ENCODE measurements around the gene AGBL1.

The AGBL1 gene

DNA sequence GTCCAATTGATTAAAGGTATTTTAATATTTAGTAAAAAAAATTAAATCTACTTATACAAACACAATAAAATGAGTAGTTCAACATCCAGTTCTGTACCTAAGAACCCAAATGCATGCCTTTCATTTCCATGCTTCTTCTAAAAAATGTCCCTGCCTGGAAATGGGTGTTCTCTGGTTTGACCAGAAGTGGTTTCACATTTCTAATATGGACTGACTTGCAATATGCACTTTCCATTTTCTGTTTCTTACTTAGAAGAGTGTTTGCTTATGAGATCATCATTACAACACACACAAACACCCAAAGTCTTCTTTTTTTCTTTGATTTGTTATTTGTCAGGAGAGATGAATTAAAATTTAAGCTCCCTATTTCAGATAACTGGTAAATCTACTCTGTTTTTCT, 879.6 kb downstream of the AGBL1 start:
- CTCF ChIA-PET, result interaction anchor here (0.6 to 0.7 kb wide), 2 partner anchors 45 to 631 kb away, joined by 3 to 4 read pairs; no protein-coding TSS in a partner anchor
- no peak overlapping the region for H3K4me3 ChIP-seq (ENCODE audit: low read depth, low read length)
- no peaks in the 10 kb centered on the region for H3K9me3 ChIP-seq (ENCODE audit: control insufficient read depth, insufficient read depth, low read depth, low read length)
- TF ChIP-seq ZNF571 (tag by site-specific recombination; IDR thresholded peaks at IDR 0.05) (no peak), ZNF146 (tag by site-specific recombination; IDR thresholded peaks at IDR 0.05) (no peak), GLIS1 (tag by site-specific recombination; IDR thresholded peaks at IDR 0.05) (no peak), ZNF473 (tag by site-specific recombination; IDR thresholded peaks at IDR 0.05) (no peak), ZBTB20 (tag by site-specific recombination; IDR thresholded peaks at IDR 0.05) (no peak), ZBTB21 (tag by site-specific recombination; IDR thresholded peaks at IDR 0.05) (no peak), ZNF654 (tag by site-specific recombination; IDR thresholded peaks at IDR 0.05; ENCODE audit: low read depth) (no peak), ZNF354C (tag by site-specific recombination; IDR thresholded peaks at IDR 0.05; ENCODE audit: borderline replicate concordance, low read depth) (no peak), ZNF561 (tag by site-specific recombination; IDR thresholded peaks at IDR 0.05; ENCODE audit: borderline replicate concordance) (no peak), ZNF830 (tag by site-specific recombination; IDR thresholded peaks at IDR 0.05; ENCODE audit: low read depth) (no peak)
- TF ChIP-seq, protein P1, sequence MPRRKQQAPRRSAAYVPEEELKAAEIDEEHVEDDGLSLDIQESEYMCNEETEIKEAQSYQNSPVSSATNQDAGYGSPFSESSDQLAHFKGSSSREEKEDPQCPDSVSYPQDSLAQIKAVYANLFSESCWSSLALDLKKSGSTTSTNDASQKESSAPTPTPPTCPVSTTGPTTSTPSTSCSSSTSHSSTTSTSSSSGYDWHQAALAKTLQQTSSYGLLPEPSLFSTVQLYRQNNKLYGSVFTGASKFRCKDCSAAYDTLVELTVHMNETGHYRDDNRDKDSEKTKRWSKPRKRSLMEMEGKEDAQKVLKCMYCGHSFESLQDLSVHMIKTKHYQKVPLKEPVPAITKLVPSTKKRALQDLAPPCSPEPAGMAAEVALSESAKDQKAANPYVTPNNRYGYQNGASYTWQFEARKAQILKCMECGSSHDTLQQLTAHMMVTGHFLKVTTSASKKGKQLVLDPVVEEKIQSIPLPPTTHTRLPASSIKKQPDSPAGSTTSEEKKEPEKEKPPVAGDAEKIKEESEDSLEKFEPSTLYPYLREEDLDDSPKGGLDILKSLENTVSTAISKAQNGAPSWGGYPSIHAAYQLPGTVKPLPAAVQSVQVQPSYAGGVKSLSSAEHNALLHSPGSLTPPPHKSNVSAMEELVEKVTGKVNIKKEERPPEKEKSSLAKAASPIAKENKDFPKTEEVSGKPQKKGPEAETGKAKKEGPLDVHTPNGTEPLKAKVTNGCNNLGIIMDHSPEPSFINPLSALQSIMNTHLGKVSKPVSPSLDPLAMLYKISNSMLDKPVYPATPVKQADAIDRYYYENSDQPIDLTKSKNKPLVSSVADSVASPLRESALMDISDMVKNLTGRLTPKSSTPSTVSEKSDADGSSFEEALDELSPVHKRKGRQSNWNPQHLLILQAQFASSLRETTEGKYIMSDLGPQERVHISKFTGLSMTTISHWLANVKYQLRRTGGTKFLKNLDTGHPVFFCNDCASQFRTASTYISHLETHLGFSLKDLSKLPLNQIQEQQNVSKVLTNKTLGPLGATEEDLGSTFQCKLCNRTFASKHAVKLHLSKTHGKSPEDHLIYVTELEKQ (tag by site-specific recombination; IDR thresholded peaks at IDR 0.05; ENCODE audit: borderline replicate concordance), result no peak
- TF ChIP-seq, protein P2, sequence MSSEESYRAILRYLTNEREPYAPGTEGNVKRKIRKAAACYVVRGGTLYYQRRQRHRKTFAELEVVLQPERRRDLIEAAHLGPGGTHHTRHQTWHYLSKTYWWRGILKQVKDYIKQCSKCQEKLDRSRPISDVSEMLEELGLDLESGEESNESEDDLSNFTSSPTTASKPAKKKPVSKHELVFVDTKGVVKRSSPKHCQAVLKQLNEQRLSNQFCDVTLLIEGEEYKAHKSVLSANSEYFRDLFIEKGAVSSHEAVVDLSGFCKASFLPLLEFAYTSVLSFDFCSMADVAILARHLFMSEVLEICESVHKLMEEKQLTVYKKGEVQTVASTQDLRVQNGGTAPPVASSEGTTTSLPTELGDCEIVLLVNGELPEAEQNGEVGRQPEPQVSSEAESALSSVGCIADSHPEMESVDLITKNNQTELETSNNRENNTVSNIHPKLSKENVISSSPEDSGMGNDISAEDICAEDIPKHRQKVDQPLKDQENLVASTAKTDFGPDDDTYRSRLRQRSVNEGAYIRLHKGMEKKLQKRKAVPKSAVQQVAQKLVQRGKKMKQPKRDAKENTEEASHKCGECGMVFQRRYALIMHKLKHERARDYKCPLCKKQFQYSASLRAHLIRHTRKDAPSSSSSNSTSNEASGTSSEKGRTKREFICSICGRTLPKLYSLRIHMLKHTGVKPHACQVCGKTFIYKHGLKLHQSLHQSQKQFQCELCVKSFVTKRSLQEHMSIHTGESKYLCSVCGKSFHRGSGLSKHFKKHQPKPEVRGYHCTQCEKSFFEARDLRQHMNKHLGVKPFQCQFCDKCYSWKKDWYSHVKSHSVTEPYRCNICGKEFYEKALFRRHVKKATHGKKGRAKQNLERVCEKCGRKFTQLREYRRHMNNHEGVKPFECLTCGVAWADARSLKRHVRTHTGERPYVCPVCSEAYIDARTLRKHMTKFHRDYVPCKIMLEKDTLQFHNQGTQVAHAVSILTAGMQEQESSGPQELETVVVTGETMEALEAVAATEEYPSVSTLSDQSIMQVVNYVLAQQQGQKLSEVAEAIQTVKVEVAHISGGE (tag by site-specific recombination; conservative IDR thresholded peaks at IDR 0.05; ENCODE audit: low read depth), result no peak
- TF ChIP-seq, protein P3, sequence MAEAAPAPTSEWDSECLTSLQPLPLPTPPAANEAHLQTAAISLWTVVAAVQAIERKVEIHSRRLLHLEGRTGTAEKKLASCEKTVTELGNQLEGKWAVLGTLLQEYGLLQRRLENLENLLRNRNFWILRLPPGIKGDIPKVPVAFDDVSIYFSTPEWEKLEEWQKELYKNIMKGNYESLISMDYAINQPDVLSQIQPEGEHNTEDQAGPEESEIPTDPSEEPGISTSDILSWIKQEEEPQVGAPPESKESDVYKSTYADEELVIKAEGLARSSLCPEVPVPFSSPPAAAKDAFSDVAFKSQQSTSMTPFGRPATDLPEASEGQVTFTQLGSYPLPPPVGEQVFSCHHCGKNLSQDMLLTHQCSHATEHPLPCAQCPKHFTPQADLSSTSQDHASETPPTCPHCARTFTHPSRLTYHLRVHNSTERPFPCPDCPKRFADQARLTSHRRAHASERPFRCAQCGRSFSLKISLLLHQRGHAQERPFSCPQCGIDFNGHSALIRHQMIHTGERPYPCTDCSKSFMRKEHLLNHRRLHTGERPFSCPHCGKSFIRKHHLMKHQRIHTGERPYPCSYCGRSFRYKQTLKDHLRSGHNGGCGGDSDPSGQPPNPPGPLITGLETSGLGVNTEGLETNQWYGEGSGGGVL (tag by site-specific recombination; IDR thresholded peaks at IDR 0.05), result no peak
- TF ChIP-seq, protein P4, sequence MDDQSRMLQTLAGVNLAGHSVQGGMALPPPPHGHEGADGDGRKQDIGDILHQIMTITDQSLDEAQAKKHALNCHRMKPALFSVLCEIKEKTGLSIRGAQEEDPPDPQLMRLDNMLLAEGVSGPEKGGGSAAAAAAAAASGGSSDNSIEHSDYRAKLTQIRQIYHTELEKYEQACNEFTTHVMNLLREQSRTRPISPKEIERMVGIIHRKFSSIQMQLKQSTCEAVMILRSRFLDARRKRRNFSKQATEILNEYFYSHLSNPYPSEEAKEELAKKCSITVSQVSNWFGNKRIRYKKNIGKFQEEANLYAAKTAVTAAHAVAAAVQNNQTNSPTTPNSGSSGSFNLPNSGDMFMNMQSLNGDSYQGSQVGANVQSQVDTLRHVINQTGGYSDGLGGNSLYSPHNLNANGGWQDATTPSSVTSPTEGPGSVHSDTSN (CRISPR knock-in tag; IDR thresholded peaks at IDR 0.05), result no peak
- TF ChIP-seq, protein P5, sequence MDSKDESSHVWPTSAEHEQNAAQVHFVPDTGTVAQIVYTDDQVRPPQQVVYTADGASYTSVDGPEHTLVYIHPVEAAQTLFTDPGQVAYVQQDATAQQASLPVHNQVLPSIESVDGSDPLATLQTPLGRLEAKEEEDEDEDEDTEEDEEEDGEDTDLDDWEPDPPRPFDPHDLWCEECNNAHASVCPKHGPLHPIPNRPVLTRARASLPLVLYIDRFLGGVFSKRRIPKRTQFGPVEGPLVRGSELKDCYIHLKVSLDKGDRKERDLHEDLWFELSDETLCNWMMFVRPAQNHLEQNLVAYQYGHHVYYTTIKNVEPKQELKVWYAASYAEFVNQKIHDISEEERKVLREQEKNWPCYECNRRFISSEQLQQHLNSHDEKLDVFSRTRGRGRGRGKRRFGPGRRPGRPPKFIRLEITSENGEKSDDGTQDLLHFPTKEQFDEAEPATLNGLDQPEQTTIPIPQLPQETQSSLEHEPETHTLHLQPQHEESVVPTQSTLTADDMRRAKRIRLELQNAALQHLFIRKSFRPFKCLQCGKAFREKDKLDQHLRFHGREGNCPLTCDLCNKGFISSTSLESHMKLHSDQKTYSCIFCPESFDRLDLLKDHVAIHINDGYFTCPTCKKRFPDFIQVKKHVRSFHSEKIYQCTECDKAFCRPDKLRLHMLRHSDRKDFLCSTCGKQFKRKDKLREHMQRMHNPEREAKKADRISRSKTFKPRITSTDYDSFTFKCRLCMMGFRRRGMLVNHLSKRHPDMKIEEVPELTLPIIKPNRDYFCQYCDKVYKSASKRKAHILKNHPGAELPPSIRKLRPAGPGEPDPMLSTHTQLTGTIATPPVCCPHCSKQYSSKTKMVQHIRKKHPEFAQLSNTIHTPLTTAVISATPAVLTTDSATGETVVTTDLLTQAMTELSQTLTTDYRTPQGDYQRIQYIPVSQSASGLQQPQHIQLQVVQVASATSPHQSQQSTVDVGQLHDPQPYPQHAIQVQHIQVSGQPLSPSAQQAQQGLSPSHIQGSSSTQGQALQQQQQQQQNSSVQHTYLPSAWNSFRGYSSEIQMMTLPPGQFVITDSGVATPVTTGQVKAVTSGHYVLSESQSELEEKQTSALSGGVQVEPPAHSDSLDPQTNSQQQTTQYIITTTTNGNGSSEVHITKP (tag by site-specific recombination; IDR thresholded peaks at IDR 0.05), result no peak
- no peak overlapping the region for H3K27ac ChIP-seq (ENCODE audit: extremely low read depth, low read depth, low read length)
- no peaks in the 10 kb centered on the region for H3K4me1 ChIP-seq (ENCODE audit: control insufficient read depth, insufficient read depth, low read length)
- POLR2A ChIA-PET, result no interaction called here
- H3K36me3 ChIP-seq (ENCODE audit: control insufficient read depth in 2 of 2, insufficient read depth in 1 of 2, low read length in 2 of 2), result no peaks in the 10 kb centered on the region
